BLaER1 treated with 17β-estradiol and CSF1 and Interleukin-3, amounts not matched to agents 10 nM and 100 nM (cell line): ENCODE measurements around the gene ANO6.

Experiments used
- H3K27ac ChIP-seq, 11 experiments: shearing (Covaris generic); formaldehyde crosslinking; 2 replicates each; pipeline ENCODE4 v1.8.1; 2022
- H3K27me3 ChIP-seq, 11 experiments: shearing (Covaris generic); formaldehyde crosslinking; 2 replicates each; pipeline ENCODE4 v1.8.1; 2022
- H3K36me3 ChIP-seq, 11 experiments: shearing (Covaris generic); formaldehyde crosslinking; 2 replicates each; pipeline ENCODE4 v1.8.1; 2022
- H3K4me1 ChIP-seq, 10 experiments: shearing (Covaris generic); formaldehyde crosslinking; 2 replicates each; pipeline ENCODE4 v1.8.1; 2022
- H3K4me2 ChIP-seq, 11 experiments: shearing (Covaris generic); formaldehyde crosslinking; 2 replicates each; pipeline ENCODE4 v1.8.1; 2022
- H3K4me3 ChIP-seq, 10 experiments: shearing (Covaris generic); formaldehyde crosslinking; 2 replicates each; pipeline ENCODE4 v1.8.1; 2022
- H3K9ac ChIP-seq, 11 experiments: shearing (Covaris generic); formaldehyde crosslinking; 2 replicates each; pipeline ENCODE4 v1.8.1; 2022
- H3K9me3 ChIP-seq, 11 experiments: shearing (Covaris generic); formaldehyde crosslinking; replicated peaks in 1 of 11; 2 replicates each; pipeline ENCODE4 v1.8.1; 2022
- H4K20me1 ChIP-seq, 11 experiments: shearing (Covaris generic); formaldehyde crosslinking; 2 replicates each; pipeline ENCODE4 v1.8.1; 2022
- Cebpa-rat ChIP-seq, 11 experiments: shearing (Covaris generic); IDR thresholded peaks; 2 replicates each; pipeline ENCODE4 v1.8.1; 2022

Gene ANO6

DNA sequence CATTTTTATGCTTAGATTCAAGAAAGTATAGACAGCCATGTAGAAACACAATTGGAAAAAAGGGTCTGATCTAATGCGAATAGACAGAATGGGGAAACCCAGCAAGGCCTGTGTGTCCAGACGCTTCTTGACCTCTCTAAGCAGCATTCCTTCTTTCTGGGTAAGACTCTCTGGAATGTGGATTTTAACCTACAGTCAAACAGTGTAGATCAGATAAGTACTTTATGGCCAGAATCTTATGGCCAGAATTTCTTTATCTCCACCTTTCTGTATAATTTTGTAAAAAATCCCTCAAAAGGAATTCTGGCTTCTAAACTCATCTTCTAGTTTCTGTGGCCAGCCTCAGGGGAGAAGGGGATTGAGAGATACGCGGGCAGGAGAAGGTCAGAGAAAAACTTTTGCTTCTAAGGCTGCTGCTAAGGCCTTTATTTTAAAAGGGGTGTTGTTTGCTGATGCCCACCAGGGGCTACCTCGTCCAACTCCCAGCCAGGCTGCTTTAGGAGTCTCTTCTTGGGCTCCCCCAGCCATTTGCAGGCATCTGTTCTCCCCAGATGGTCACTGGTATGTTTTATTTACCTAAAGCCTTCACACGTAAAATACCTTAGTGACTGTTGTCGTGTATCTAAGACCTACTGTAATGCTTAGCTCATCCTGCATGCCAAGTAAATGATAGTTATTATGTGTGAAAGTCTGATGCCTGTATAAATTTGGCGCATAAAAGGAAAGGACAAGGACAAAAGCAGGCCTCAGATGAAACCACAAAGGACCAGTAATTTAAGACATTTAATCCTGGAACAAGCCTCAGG is 68.4 kb downstream of the ANO6 start:
- no peak overlapping the region for H3K9ac ChIP-seq
- TF ChIP-seq Cebpa-rat (IDR thresholded peaks at IDR 0.05) = no peak
- no peak overlapping the region for H3K27ac ChIP-seq
- peaks cover 0 to 12% (median 0%) of the 10 kb centered on the region in 11 experiments; a peak in 3 of 22 replicates for H3K9me3 ChIP-seq
- no peak overlapping the region for H3K4me2 ChIP-seq
- H3K4me3 ChIP-seq = no peak overlapping the region
- no peaks in the 10 kb centered on the region for H3K27me3 ChIP-seq
- H3K4me1 ChIP-seq = peaks cover 0 to 4% (median 0%) of the 10 kb centered on the region in 10 experiments; a peak in 1 of 20 replicates
- peaks cover 9 to 39% (median 24%) of the 10 kb centered on the region in 11 experiments; a peak in 20 of 22 replicates for H3K36me3 ChIP-seq
- H4K20me1 ChIP-seq = peaks cover 0 to 15% (median 6%) of the 10 kb centered on the region in 11 experiments; a peak in 6 of 22 replicates

DNA sequence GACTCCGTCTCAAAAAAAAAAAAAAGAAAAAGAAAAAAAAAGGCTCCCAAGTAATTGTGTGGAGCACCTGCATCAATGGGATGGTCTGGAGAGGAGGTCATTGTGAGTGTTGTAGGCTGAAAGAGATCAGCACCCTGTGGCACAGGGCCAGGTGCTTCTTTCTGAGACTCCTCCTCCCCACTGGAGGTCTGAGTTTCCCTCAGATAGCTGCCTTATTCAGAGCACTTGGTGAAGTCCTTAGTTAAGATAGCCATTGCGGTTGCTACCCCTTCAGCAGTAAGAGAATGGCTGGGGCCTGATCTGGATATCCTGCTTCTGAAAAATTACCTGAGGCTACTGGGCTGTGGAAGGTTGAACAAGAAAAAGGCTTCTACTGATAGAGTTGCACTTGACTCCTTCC is 69.8 kb downstream of the ANO6 start:
- Histone ChIP-seq H3K9ac (no peak overlapping the region), H3K27ac (no peak overlapping the region), H3K4me3 (no peak overlapping the region), H3K4me1 (peaks cover 0 to 4% (median 0%) of the 10 kb centered on the region in 10 experiments; a peak in 1 of 20 replicates), H3K9me3 (peaks cover 0 to 7% (median 0%) of the 10 kb centered on the region in 11 experiments; a peak in 3 of 22 replicates), H3K4me2 (no peak overlapping the region), H3K36me3 (peaks cover 9 to 36% (median 16%) of the 10 kb centered on the region in 11 experiments; a peak in 19 of 22 replicates), H4K20me1 (peaks cover 0 to 15% (median 6%) of the 10 kb centered on the region in 11 experiments; a peak in 6 of 22 replicates), H3K27me3 (no peaks in the 10 kb centered on the region)
- TF ChIP-seq Cebpa-rat (IDR thresholded peaks at IDR 0.05) = no peak

DNA sequence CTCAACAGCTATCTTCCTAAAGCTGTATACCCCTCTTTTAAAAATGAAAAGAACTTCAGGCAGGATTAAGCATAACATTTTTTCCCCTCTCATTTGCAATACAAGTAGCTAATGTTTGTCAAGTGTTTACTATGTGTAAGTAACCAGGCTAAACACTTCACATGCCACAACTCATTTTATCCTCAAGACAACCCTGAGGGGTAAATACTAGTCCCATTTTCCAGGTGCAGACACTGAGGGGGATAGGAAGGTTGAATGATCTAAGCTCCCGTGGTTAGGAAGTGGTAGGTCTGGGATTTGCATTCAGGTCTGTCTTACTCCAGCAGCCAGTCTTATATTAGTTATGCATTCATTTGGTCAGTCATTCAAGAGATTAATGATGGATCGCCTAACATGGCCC is 70.7 kb downstream of the ANO6 start:
- Histone ChIP-seq H3K4me3 (no peak overlapping the region), H3K27ac (no peak overlapping the region), H4K20me1 (peaks cover 0 to 15% (median 6%) of the 10 kb centered on the region in 11 experiments; a peak in 6 of 22 replicates), H3K9ac (no peak overlapping the region), H3K27me3 (no peaks in the 10 kb centered on the region), H3K9me3 (no peaks in the 10 kb centered on the region; a peak in 1 of 22 replicates), H3K4me1 (peaks cover 0 to 9% (median 0%) of the 10 kb centered on the region in 10 experiments; a peak in 2 of 20 replicates), H3K36me3 (peaks cover 0 to 33% (median 12%) of the 10 kb centered on the region in 11 experiments; a peak in 17 of 22 replicates), H3K4me2 (no peak overlapping the region)
- no peak for TF ChIP-seq Cebpa-rat (IDR thresholded peaks at IDR 0.05)

DNA sequence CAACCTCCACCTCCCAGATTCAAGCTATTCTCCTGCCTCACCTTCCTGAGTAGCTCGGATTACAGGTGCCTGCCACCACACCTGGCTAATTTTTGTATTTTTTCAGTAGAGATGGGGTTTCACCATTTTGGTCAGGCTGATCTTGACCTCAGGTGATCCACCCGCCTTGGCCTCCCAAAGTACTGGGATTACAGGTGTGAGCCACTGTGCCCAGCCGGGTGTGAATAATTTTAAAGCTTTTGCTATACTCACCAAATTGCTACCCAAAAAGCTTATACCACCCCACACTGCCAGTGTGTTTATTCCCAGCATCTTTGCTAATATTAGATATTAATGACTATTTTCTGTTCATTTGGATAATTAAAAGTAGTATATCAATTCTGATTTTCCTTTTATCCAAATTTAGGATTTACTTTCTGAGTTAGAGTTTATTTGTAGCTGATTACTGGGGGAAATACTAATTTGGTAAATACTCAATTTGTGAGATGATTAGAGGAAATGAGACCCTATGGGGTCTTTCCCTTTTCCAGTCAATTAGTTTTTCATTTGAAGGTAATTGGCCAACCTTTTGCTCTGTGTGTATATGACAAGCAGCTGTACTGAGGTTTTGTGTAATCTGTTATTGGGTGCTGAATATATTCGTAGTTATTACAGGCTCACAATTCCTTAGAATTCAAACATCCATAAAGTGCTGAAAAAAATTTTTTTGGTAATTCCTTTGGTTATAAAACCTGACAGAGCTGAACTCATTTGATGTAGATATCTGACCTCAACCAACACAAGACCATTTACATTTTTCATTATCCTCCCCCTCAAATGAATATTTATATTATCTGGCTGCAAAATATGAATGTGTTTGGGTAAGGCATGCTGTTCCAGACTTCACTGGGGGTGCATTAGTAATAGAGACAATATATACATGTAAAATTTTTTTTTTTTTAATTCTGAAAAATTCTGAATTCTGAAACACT is 73.6 kb downstream of the ANO6 start:
- Histone ChIP-seq H3K27ac (no peak overlapping the region), H3K4me3 (no peak overlapping the region), H3K4me2 (no peak overlapping the region), H3K27me3 (no peaks in the 10 kb centered on the region), H4K20me1 (peaks cover 0 to 24% (median 3%) of the 10 kb centered on the region in 11 experiments; a peak in 5 of 22 replicates), H3K9me3 (no peaks in the 10 kb centered on the region), H3K36me3 (peaks cover 0 to 13% (median 5%) of the 10 kb centered on the region in 11 experiments; a peak in 5 of 22 replicates), H3K4me1 (peaks cover 0 to 10% (median 0%) of the 10 kb centered on the region in 10 experiments; a peak in 1 of 20 replicates), H3K9ac (no peak overlapping the region)
- TF ChIP-seq Cebpa-rat (IDR thresholded peaks at IDR 0.05) = no peak

DNA sequence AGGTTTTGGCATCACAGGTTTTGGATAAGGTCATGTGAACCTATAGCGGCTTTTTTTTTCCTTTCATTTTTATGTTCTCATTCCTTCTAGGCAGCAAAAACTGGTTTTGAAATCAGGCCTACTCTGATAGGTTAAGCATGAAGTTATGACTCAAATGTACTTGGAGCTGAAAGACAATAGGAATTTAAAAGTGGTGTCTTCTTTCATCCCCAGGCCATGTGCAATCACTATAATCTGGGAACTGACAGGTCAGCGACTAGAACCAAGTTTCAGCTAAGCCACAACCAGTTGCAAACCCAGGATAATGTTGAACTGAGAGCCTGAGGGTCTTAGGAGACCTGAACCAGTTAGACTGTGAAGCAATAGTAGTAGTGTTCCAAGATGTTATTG is 74.3 kb downstream of the ANO6 start:
- Histone ChIP-seq H3K27me3 (no peaks in the 10 kb centered on the region), H3K27ac (no peak overlapping the region), H3K4me1 (peaks cover 0 to 10% (median 0%) of the 10 kb centered on the region in 10 experiments; a peak in 1 of 20 replicates), H4K20me1 (peaks cover 0 to 25% (median 1%) of the 10 kb centered on the region in 11 experiments; a peak in 5 of 22 replicates), H3K9ac (no peak overlapping the region), H3K4me2 (no peak overlapping the region), H3K36me3 (peaks cover 0 to 13% (median 5%) of the 10 kb centered on the region in 11 experiments; a peak in 5 of 22 replicates), H3K4me3 (no peak overlapping the region), H3K9me3 (no peaks in the 10 kb centered on the region)
- no peak for TF ChIP-seq Cebpa-rat (IDR thresholded peaks at IDR 0.05)

DNA sequence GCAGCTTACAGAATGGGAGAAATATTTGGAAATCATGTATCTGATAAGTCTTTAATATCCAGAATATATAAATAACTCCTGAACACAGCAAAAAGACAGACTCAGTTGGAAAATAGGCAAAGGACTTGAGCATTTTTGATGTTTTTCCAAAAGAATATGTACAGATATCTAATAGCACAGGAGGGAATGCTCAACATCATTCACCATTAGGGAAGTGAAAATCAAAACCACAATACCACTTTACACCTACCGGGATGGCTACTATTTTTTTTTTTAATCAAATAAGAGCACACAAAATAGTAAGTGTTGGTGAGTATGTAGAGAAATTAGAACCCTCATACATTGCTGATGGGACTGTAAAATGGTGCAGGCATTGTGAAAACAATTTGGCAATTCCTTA is 75.6 kb downstream of the ANO6 start:
- H3K9ac ChIP-seq = no peak overlapping the region
- H3K27me3 ChIP-seq = no peaks in the 10 kb centered on the region
- peaks cover 0 to 10% (median 0%) of the 10 kb centered on the region in 10 experiments; a peak in 1 of 20 replicates for H3K4me1 ChIP-seq
- no peak overlapping the region for H3K4me3 ChIP-seq
- TF ChIP-seq Cebpa-rat (IDR thresholded peaks at IDR 0.05) = no peak
- H3K36me3 ChIP-seq = peaks cover 0 to 13% (median 3%) of the 10 kb centered on the region in 11 experiments; a peak in 4 of 22 replicates
- no peak overlapping the region for H3K4me2 ChIP-seq
- H3K9me3 ChIP-seq = no peaks in the 10 kb centered on the region
- H4K20me1 ChIP-seq = peaks cover 0 to 29% (median 5%) of the 10 kb centered on the region in 11 experiments; a peak in 5 of 22 replicates
- H3K27ac ChIP-seq = no peak overlapping the region

DNA sequence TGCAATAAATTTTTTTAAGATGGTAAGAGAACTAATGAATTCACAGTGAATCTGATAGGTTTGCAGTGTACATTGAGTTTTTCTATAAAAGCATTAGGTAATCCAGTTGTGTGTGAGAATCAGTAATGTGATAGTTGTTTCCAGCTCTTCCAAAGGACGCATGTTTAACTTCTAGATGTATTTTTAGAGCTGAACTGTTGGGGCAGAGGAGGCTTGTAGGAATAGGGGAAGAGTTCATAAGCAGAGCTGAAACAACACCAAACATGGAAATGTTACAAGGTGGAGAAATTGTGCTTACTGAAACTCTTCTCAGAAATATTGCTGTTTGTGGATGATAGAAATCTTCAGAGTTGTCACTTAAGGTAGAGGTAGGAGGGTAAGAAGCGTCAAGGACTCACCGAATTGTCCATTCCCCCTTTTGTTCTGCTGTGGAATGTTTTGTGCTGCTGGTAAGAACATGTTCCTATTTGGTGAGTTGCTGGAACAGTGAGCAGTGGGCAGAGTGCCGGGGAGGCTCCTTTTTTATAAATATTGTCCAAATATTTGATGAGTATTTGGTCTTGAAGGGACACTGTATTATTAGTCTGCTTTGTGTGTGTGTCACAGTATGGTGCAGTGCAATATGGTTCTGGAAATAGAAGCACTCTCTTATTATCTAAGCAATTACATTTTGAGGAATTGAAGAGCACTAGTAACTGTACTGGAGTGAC is 76.7 kb downstream of the ANO6 start:
- Histone ChIP-seq H4K20me1 (peaks cover 0 to 32% (median under 1%) of the 10 kb centered on the region in 11 experiments; a peak in 5 of 22 replicates), H3K27me3 (no peaks in the 10 kb centered on the region), H3K4me3 (no peak overlapping the region), H3K9ac (no peak overlapping the region), H3K4me1 (peaks cover 0 to 10% (median 0%) of the 10 kb centered on the region in 10 experiments; a peak in 1 of 20 replicates), H3K4me2 (no peak overlapping the region), H3K27ac (no peak overlapping the region), H3K9me3 (no peaks in the 10 kb centered on the region), H3K36me3 (peaks cover 0 to 13% (median 3%) of the 10 kb centered on the region in 11 experiments; a peak in 4 of 22 replicates)
- TF ChIP-seq Cebpa-rat (IDR thresholded peaks at IDR 0.05) = no peak

DNA sequence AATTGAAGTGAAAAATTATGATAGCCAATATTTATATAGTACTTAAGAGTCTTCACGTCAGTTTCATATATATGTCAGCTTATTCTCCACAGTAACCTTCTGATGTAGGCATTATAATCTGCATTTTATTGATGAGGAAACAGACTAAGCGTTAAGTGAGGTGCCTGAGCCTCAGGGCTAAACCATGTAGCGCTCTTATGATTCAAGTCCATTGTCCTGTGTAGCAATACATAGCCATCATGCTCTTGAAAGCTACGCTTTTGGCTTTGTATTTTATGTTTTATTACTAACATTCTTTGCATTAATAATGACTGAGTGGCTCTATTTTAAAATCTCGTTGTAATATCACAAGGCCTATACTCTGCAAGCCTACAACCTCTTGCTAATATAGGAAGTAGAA is 79.0 kb downstream of the ANO6 start:
- H3K27me3 ChIP-seq = no peaks in the 10 kb centered on the region
- TF ChIP-seq Cebpa-rat (IDR thresholded peaks at IDR 0.05) = no peak

More for the DNA sequence above, 79.0 kb downstream of the ANO6 start:
- H3K9ac ChIP-seq = no peak overlapping the region
- H3K9me3 ChIP-seq = no peaks in the 10 kb centered on the region
- H3K36me3 ChIP-seq = peaks cover 0 to 13% (median 3%) of the 10 kb centered on the region in 11 experiments; a peak in 2 of 22 replicates
- H3K27ac ChIP-seq = no peak overlapping the region
- H3K4me1 ChIP-seq = peaks cover 0 to 10% (median 0%) of the 10 kb centered on the region in 10 experiments; a peak in 1 of 20 replicates
- no peak overlapping the region for H3K4me2 ChIP-seq
- H4K20me1 ChIP-seq = peaks cover 0 to 25% (median 0%) of the 10 kb centered on the region in 11 experiments; a peak in 3 of 22 replicates
- no peak overlapping the region for H3K4me3 ChIP-seq
